GM23338 (cell line): Measurements from ENCODE around the gene KNOP1. TPM values are rescaled to one million over a fixed set of nuclear protein-coding genes. Genes with fewer than 3 reads are reported as not detected.

Experiments used
- ATAC-seq: fragments of 200-7000 bp; cut with Tn5 transposase; 3 replicates; pipeline ENCODE4 v1.9.1; 2020
- DNase-seq: peaks from one replicate; pipeline ENCODE4 v3.0.0-alpha.2; 2015; ENCODE audit warnings: low spot score
- H2AFZ ChIP-seq: fragments of 200-600 bp; sonication (generic); 2 replicates; pipeline ENCODE4 v1.8.0; 2016; ENCODE audit warnings: antibody characterized with exemption, mild to moderate bottlenecking, moderate library complexity
- H3F3A ChIP-seq: fragments of 200-600 bp; sonication (generic); replicated peaks from 2 replicates; pipeline ENCODE4 v1.8.0; 2017; ENCODE audit warnings: antibody characterized with exemption, mixed run types, low read depth
- H3K27ac ChIP-seq: fragments of 200-600 bp; sonication (generic); 2 replicates; pipeline ENCODE4 v1.6.1; 2016; ENCODE audit warnings: low read depth
- H3K27me3 ChIP-seq: fragments of 200-600 bp; sonication (generic); 2 replicates; pipeline ENCODE4 v1.8.0; 2016; ENCODE audit warnings: mild to moderate bottlenecking, mixed run types, moderate library complexity; ENCODE audit not compliant: insufficient read depth
- H3K36me3 ChIP-seq: fragments of 200-600 bp; sonication (generic); 2 replicates; pipeline ENCODE4 v1.8.0; 2016; ENCODE audit warnings: mild to moderate bottlenecking; ENCODE audit not compliant: insufficient read depth
- H3K4me1 ChIP-seq: fragments of 200-600 bp; sonication (generic); 2 replicates; pipeline ENCODE4 v1.8.0; 2016; ENCODE audit warnings: mild to moderate bottlenecking, moderate library complexity; ENCODE audit not compliant: insufficient read depth
- H3K4me2 ChIP-seq: fragments of 200-600 bp; sonication (generic); 2 replicates; pipeline ENCODE4 v1.7.1; 2017; ENCODE audit warnings: mixed run types
- H3K4me3 ChIP-seq: fragments of 200-600 bp; sonication (generic); 2 replicates; pipeline ENCODE4 v1.6.1; 2016; ENCODE audit warnings: mixed run types
- H3K79me2 ChIP-seq: fragments of 200-600 bp; sonication (generic); replicated peaks from 2 replicates; pipeline ENCODE4 v1.8.0; 2017; ENCODE audit warnings: mild to moderate bottlenecking; ENCODE audit not compliant: insufficient read depth
- H3K9me2 ChIP-seq: fragments of 200-600 bp; sonication (generic); 2 replicates; pipeline ENCODE4 v1.8.0; 2017; ENCODE audit not compliant: insufficient read depth
- H4K20me1 ChIP-seq: fragments of 200-600 bp; sonication (generic); replicated peaks from 2 replicates; pipeline ENCODE4 v1.8.0; 2017; ENCODE audit warnings: mild to moderate bottlenecking; ENCODE audit not compliant: insufficient read depth
- H3K27ac Mint-ChIP-seq: 2 replicates; pipeline ENCODE4 v1.8.0; 2020; ENCODE audit warnings: inconsistent platforms, mild to moderate bottlenecking, moderate library complexity, mixed read lengths
- H3K27me3 Mint-ChIP-seq: 3 replicates; pipeline ENCODE4 v1.8.0; 2022; ENCODE audit warnings: low read depth, mild to moderate bottlenecking, moderate library complexity, mixed read lengths, inconsistent platforms; ENCODE audit not compliant: insufficient read depth, poor library complexity
- H3K36me3 Mint-ChIP-seq: 3 replicates; pipeline ENCODE4 v1.8.0; 2021; ENCODE audit warnings: low read depth, mild to moderate bottlenecking, inconsistent platforms, moderate library complexity, mixed read lengths
- H3K4me1 Mint-ChIP-seq: 3 replicates; pipeline ENCODE4 v1.8.0; 2020; ENCODE audit warnings: mild to moderate bottlenecking, inconsistent platforms, mixed read lengths
- H3K4me3 Mint-ChIP-seq: 3 replicates; pipeline ENCODE4 v1.8.0; 2021; ENCODE audit warnings: moderate library complexity, mild to moderate bottlenecking, inconsistent platforms, mixed read lengths
- H3K9me3 Mint-ChIP-seq: 3 replicates; pipeline ENCODE4 v1.8.0; 2020; ENCODE audit warnings: moderate library complexity, mild to moderate bottlenecking, inconsistent platforms, mixed read lengths
- CREB1 ChIP-seq: fragments of 250-450 bp; sonication (Bioruptor Pico); IDR thresholded peaks from 2 replicates; pipeline ENCODE4 v1.5.0; 2020; ENCODE audit warnings: low read depth, mild to moderate bottlenecking, moderate library complexity
- EZH2 ChIP-seq: fragments of 200-600 bp; sonication (generic); IDR thresholded peaks from one replicate; pipeline ENCODE4 v1.8.0; 2017; ENCODE audit warnings: antibody characterized with exemption, mild to moderate bottlenecking, low read depth; ENCODE audit not compliant: unreplicated experiment
- JUNB ChIP-seq: IDR thresholded peaks from one replicate; pipeline ENCODE4 v1.6.1; 2016; ENCODE audit warnings: antibody characterized with exemption; ENCODE audit not compliant: unreplicated experiment
- POLR2AphosphoS5 ChIP-seq: IDR thresholded peaks from 2 replicates; pipeline ENCODE4 v1.6.1; 2016; ENCODE audit warnings: antibody characterized with exemption, low read depth
- ZNF331 ChIP-seq: fragments of 250-450 bp; sonication (Bioruptor Pico); IDR thresholded peaks from 2 replicates; pipeline ENCODE4 v1.5.0; 2020; ENCODE audit warnings: low read depth, mild to moderate bottlenecking, moderate library complexity
- ZNF462 ChIP-seq: fragments of 250-450 bp; sonication (Bioruptor Pico); IDR thresholded peaks from 2 replicates; pipeline ENCODE4 v1.5.0; 2020; ENCODE audit warnings: mild to moderate bottlenecking, moderate library complexity
- polyA plus RNA-seq: library from polyadenylated mRNA; unstranded; fragments of >200 nt; fragmentation: Nextera tagmentation; extraction: Ambion mirVana; gene quantifications from 2 replicates; pipeline ENCODE4 v1.2.1, GENCODE V29; 2016
- total RNA-seq: library from RNA; depleted of rRNA; stranded (reverse); fragments of >200 nt; shearing (Covaris generic); gene quantifications from 2 replicates; pipeline ENCODE4 v1.2.3, GENCODE V29; 2014
- TF ChIP-seq, protein P1 (sequence below): IDR thresholded peaks from one replicate; pipeline ENCODE4 v1.6.1; 2018; ENCODE audit warnings: antibody characterized with exemption; ENCODE audit not compliant: unreplicated experiment

The KNOP1 gene
- total and polyA plus RNA-seq, 2 experiments from 2014 or later = 57.7 to 190 TPM

GRCh38 chr16:19700319-19700781, 17.7 kb downstream of the KNOP1 start:
- Histone ChIP-seq H3K9me2 (no peaks in the 10 kb centered on the region), H3K4me3 (no peak overlapping the region), H3F3A (0 out of 2 replicates have a peak, but pooled peaks cover 10% of the 10 kb centered on the region), H4K20me1 (peaks cover 25% of the 10 kb centered on the region; the same call in 1 of the 2 replicates), H3K27me3 (no peaks in the 10 kb centered on the region), H3K79me2 (peaks cover 15% of the 10 kb centered on the region), H3K4me1 (no peaks in the 10 kb centered on the region), H3K27ac (no peak overlapping the region), H3K4me2 (no peak overlapping the region), H3K36me3 (peaks cover 43% of the 10 kb centered on the region), H2AFZ (no peak overlapping the region)
- TF ChIP-seq ZNF462 (CRISPR knock-in tag) = no peak
- TF ChIP-seq CREB1 (CRISPR knock-in tag) = no peak
- no peak for TF ChIP-seq ZNF331 (CRISPR knock-in tag)
- TF ChIP-seq, protein P1, sequence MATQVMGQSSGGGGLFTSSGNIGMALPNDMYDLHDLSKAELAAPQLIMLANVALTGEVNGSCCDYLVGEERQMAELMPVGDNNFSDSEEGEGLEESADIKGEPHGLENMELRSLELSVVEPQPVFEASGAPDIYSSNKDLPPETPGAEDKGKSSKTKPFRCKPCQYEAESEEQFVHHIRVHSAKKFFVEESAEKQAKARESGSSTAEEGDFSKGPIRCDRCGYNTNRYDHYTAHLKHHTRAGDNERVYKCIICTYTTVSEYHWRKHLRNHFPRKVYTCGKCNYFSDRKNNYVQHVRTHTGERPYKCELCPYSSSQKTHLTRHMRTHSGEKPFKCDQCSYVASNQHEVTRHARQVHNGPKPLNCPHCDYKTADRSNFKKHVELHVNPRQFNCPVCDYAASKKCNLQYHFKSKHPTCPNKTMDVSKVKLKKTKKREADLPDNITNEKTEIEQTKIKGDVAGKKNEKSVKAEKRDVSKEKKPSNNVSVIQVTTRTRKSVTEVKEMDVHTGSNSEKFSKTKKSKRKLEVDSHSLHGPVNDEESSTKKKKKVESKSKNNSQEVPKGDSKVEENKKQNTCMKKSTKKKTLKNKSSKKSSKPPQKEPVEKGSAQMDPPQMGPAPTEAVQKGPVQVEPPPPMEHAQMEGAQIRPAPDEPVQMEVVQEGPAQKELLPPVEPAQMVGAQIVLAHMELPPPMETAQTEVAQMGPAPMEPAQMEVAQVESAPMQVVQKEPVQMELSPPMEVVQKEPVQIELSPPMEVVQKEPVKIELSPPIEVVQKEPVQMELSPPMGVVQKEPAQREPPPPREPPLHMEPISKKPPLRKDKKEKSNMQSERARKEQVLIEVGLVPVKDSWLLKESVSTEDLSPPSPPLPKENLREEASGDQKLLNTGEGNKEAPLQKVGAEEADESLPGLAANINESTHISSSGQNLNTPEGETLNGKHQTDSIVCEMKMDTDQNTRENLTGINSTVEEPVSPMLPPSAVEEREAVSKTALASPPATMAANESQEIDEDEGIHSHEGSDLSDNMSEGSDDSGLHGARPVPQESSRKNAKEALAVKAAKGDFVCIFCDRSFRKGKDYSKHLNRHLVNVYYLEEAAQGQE = no peak
- TF ChIP-seq POLR2AphosphoS5 = 0 out of 2 replicates have a peak, but pooled peaks have one; percentile 8
- TF ChIP-seq EZH2 = no peak
- no peak for TF ChIP-seq JUNB
- H3K27ac Mint-ChIP-seq = no peak overlapping the region
- peaks cover 25% of the 10 kb centered on the region; the same call in 2 of the 3 replicates for H3K9me3 Mint-ChIP-seq
- no peaks in the 10 kb centered on the region for H3K4me1 Mint-ChIP-seq
- H3K36me3 Mint-ChIP-seq = peaks cover 96% of the 10 kb centered on the region
- ATAC-seq = no peak
- DNase-seq = no peak
- H3K27me3 Mint-ChIP-seq = no peaks in the 10 kb centered on the region
- no peak overlapping the region for H3K4me3 Mint-ChIP-seq
